ENCODE measurements around the gene MBOAT2. TPM values are rescaled to one million over a fixed set of nuclear protein-coding genes. Genes with fewer than 3 reads are reported as not detected.

Gene MBOAT2
- total RNA-seq, 1 experiment from 2014 or later = 34.8 TPM

DNA sequence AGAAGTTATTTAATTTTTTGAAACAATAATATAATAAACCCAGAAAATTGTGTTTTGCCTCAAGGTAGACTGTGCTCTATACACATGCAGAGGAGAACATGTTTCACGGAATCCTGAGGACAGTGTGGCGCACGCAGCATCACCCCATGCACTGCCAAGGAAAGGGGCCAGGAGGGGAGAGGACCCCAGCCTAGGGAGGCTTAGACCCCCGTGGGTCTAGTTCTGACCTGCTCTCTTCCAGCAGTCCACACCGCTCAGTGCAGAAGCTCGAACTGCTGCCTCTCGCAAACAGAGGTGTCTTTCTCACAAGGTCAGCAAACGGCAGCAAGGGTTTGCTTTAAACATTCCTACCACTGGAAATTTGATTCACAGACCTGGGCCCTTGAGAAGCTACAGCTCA, 114.5 kb downstream of the MBOAT2 start:
- DNase-seq (ENCODE audit: low read depth, low spot score) = no peak
- Histone ChIP-seq H3K27me3 (ENCODE audit: control insufficient read depth, insufficient read depth, low read length) (no peaks in the 10 kb centered on the region), H3K4me1 (ENCODE audit: control insufficient read depth, insufficient read depth, low read length) (no peaks in the 10 kb centered on the region), H3K27ac (ENCODE audit: low read length) (no peak overlapping the region), H3K9me3 (ENCODE audit: control insufficient read depth, insufficient read depth, low read depth, low read length) (no peaks in the 10 kb centered on the region), H3K4me3 (ENCODE audit: low read depth in 2 of 2, low read length in 2 of 2) (no peak overlapping the region), H3K36me3 (ENCODE audit: control insufficient read depth, insufficient read depth, low read length) (no peaks in the 10 kb centered on the region)
- intact Hi-C loops (cut with micrococcal nuclease; ENCODE audit: unreplicated experiment) = no loop called here
- POLR2A ChIA-PET = no interaction called here
- TF ChIP-seq POLR2AphosphoS5 (IDR thresholded peaks at IDR 0.05; ENCODE audit: low read depth, low read length) (no peak), SIN3A (IDR thresholded peaks at IDR 0.05; ENCODE audit: borderline replicate concordance, insufficient read depth, low read depth, low read length) (no peak)
- TF ChIP-seq, protein P1, sequence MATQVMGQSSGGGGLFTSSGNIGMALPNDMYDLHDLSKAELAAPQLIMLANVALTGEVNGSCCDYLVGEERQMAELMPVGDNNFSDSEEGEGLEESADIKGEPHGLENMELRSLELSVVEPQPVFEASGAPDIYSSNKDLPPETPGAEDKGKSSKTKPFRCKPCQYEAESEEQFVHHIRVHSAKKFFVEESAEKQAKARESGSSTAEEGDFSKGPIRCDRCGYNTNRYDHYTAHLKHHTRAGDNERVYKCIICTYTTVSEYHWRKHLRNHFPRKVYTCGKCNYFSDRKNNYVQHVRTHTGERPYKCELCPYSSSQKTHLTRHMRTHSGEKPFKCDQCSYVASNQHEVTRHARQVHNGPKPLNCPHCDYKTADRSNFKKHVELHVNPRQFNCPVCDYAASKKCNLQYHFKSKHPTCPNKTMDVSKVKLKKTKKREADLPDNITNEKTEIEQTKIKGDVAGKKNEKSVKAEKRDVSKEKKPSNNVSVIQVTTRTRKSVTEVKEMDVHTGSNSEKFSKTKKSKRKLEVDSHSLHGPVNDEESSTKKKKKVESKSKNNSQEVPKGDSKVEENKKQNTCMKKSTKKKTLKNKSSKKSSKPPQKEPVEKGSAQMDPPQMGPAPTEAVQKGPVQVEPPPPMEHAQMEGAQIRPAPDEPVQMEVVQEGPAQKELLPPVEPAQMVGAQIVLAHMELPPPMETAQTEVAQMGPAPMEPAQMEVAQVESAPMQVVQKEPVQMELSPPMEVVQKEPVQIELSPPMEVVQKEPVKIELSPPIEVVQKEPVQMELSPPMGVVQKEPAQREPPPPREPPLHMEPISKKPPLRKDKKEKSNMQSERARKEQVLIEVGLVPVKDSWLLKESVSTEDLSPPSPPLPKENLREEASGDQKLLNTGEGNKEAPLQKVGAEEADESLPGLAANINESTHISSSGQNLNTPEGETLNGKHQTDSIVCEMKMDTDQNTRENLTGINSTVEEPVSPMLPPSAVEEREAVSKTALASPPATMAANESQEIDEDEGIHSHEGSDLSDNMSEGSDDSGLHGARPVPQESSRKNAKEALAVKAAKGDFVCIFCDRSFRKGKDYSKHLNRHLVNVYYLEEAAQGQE (IDR thresholded peaks at IDR 0.05; ENCODE audit: insufficient read depth in 1 of 2, low read depth in 2 of 2, low read length in 1 of 2) = no peak
- TF ChIP-seq, protein P2, sequence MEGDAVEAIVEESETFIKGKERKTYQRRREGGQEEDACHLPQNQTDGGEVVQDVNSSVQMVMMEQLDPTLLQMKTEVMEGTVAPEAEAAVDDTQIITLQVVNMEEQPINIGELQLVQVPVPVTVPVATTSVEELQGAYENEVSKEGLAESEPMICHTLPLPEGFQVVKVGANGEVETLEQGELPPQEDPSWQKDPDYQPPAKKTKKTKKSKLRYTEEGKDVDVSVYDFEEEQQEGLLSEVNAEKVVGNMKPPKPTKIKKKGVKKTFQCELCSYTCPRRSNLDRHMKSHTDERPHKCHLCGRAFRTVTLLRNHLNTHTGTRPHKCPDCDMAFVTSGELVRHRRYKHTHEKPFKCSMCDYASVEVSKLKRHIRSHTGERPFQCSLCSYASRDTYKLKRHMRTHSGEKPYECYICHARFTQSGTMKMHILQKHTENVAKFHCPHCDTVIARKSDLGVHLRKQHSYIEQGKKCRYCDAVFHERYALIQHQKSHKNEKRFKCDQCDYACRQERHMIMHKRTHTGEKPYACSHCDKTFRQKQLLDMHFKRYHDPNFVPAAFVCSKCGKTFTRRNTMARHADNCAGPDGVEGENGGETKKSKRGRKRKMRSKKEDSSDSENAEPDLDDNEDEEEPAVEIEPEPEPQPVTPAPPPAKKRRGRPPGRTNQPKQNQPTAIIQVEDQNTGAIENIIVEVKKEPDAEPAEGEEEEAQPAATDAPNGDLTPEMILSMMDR (IDR thresholded peaks at IDR 0.05) = no peak
- in situ Hi-C loops (cut with HindIII; ENCODE audit: low pct_unique_long_range_greater_than_20kb, low sequenced_read_pairs) = no loop called here
- CTCF ChIA-PET = no interaction called here
- no TSS peak for BruUV-seq (replicated peaks)
- no peak; the same call in 1 of the 2 replicates for ATAC-seq

DNA sequence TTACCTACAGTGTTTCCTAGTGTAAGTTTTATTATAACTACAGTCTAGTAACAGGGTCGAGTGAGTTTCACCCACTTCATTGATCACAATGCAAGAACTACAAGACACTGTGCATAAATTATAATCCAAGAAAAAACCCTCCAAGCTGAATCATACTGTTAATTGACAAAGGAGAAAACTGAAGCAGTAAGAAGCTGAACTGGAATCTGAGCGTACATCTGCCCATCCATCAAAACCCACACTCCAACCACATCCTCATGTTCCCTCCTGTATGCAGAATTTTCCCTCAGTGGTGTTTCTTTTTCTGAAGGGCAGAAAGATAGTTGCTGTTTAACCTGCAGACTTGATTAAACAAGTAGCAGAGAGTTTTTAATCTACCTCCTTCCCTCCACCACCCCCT, 116.6 kb downstream of the MBOAT2 start:
- H3K4me3 ChIP-seq (ENCODE audit: low read depth in 2 of 2, low read length in 2 of 2) = no peak overlapping the region
- intact Hi-C loops (cut with micrococcal nuclease; ENCODE audit: unreplicated experiment) (no loop called here), in situ Hi-C loops (cut with HindIII; ENCODE audit: low pct_unique_long_range_greater_than_20kb, low sequenced_read_pairs) (no loop called here)
- ATAC-seq (no peak), DNase-seq (ENCODE audit: low read depth, low spot score) (no peak)
- H3K9me3 ChIP-seq (ENCODE audit: control insufficient read depth, insufficient read depth, low read depth, low read length) = no peaks in the 10 kb centered on the region
- H3K27me3 ChIP-seq (ENCODE audit: control insufficient read depth, insufficient read depth, low read length) = no peaks in the 10 kb centered on the region
- ChIA-PET POLR2A (no interaction called here), CTCF (no interaction called here)
- BruUV-seq (replicated peaks) = no TSS peak
- no peak for TF ChIP-seq POLR2AphosphoS5 (IDR thresholded peaks at IDR 0.05; ENCODE audit: low read depth, low read length)
- no peak for TF ChIP-seq SIN3A (IDR thresholded peaks at IDR 0.05; ENCODE audit: borderline replicate concordance, insufficient read depth, low read depth, low read length)
- no peak for TF ChIP-seq TCF7L2 (IDR thresholded peaks at IDR 0.05; ENCODE audit: low read depth, low read length)
- TF ChIP-seq, protein P2 (IDR thresholded peaks at IDR 0.05) = no peak
- TF ChIP-seq, protein P1 (IDR thresholded peaks at IDR 0.05; ENCODE audit: insufficient read depth in 1 of 2, low read depth in 2 of 2, low read length in 1 of 2) = no peak
- no peak overlapping the region for H3K27ac ChIP-seq (ENCODE audit: low read length)
- H3K36me3 ChIP-seq (ENCODE audit: control insufficient read depth, insufficient read depth, low read length) = no peaks in the 10 kb centered on the region
- no peaks in the 10 kb centered on the region for H3K4me1 ChIP-seq (ENCODE audit: control insufficient read depth, insufficient read depth, low read length)

Measured in Panc1 (cell line).